ENCODE measurements around the gene FIBIN. TPM values are rescaled to one million over a fixed set of nuclear protein-coding genes. Genes with fewer than 3 reads are reported as not detected.

The FIBIN gene
- total RNA-seq, 1 experiment from 2014 or later: not detected

DNA sequence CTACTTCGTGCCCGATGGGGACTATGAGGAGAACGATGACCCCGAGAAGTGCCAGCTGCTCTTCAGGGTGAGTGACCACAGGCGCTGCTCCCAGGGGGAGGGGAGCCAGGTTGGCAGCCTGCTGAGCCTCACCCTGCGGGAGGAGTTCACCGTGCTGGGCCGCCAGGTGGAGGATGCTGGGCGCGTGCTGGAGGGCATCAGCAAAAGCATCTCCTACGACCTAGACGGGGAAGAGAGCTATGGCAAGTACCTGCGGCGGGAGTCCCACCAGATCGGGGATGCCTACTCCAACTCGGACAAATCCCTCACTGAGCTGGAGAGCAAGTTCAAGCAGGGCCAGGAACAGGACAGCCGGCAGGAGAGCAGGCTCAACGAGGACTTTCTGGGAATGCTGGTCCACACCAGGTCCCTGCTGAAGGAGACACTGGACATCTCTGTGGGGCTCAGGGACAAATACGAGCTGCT, 751 bp downstream of the FIBIN start:
- TF ChIP-seq EZH2 (IDR thresholded peaks at IDR 0.05) (no peak), RAD21 (IDR thresholded peaks at IDR 0.05; ENCODE audit: low read depth) (no peak), SRF (IDR thresholded peaks at IDR 0.05; ENCODE audit: low read depth) (no peak)
- TF ChIP-seq, protein P1, sequence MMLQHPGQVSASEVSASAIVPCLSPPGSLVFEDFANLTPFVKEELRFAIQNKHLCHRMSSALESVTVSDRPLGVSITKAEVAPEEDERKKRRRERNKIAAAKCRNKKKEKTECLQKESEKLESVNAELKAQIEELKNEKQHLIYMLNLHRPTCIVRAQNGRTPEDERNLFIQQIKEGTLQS (IDR thresholded peaks at IDR 0.05): no peak
- Histone ChIP-seq H3K4me1 (ENCODE audit: control insufficient read depth in 1 of 2, insufficient read depth in 2 of 2, low read length in 2 of 2) (no peaks in the 10 kb centered on the region), H3K79me2 (ENCODE audit: insufficient read depth, low read length) (no peaks in the 10 kb centered on the region), H3K36me3 (ENCODE audit: control insufficient read depth in 1 of 2, insufficient read depth in 2 of 2, low read length in 2 of 2) (no peaks in the 10 kb centered on the region), H3K4me2 (ENCODE audit: low read length) (no peak overlapping the region), H3K27me3 (ENCODE audit: insufficient read depth, low read length) (no peaks in the 10 kb centered on the region), H3K27ac (ENCODE audit: low read depth, low read length) (no peak overlapping the region), H2AFZ (ENCODE audit: low read depth, low read length, poor library complexity, severe bottlenecking) (no peak overlapping the region), H3K9ac (ENCODE audit: low read length) (no peak overlapping the region), H3K9me2 (ENCODE audit: insufficient read depth) (no peaks in the 10 kb centered on the region), H3K9me3 (ENCODE audit: control insufficient read depth in 1 of 2, insufficient read depth in 1 of 2, low read depth in 1 of 2, low read length in 2 of 2) (no peaks in the 10 kb centered on the region), H3K4me3 (replicated peaks in 1 of 2; ENCODE audit: low read depth in 1 of 2, low read length in 2 of 2) (no peak overlapping the region), H4K20me1 (ENCODE audit: insufficient read depth) (no peaks in the 10 kb centered on the region)
- DNase-seq (ENCODE audit: low read depth, low spot score) (no peak), ATAC-seq (no peak)
- no TSS peak for BruUV-seq (replicated peaks)
- ChIA-PET POLR2A (no interaction called here), CTCF (no interaction called here), RAD21 (ENCODE audit: low non-redundant PET in 1 of 2, low total read pairs in 2 of 2, uncharacterized antibody in 2 of 2, unreplicated experiment in 2 of 2) (no interaction called here)
- intact Hi-C loops (cut with micrococcal nuclease): loop anchor here (2.0 kb wide), 1 partner anchor 74 kb away; no protein-coding TSS in a partner anchor

DNA sequence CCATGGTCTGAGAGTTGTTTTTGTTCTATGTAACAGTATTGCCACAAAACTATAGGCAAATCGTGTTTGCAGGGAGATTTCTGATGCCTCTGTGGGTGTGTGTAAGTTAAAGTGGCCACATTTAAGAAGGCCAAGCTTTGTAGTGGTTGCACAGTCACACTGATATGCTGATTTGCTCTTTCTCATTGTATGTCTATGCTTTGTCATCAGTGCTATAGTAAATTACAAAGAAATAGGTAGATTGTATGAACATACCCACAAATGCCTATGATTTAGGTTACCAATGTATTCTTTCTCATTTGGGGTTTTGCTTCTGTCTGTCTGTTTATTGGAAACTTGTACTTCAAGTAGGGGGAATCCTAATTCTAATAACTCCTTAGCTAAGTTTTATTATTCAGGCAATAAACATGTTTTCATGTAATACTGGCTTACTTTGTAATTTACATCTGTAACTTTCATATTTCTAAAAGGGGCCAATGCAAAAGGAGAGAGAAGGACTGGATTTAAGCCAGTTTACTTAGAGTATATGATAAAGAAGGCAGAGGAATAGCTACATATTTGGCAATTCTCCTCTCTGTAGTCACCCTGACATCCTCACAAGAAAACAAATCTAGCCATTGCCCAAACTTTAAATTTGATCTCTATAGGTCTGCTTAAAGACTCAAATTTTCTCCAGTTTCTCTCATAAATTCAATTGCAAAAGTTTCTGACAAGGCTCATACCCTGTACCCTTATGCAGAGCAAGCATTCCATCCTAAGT, 2.0 kb downstream of the FIBIN start:
- Histone ChIP-seq H3K36me3 (ENCODE audit: control insufficient read depth in 1 of 2, insufficient read depth in 2 of 2, low read length in 2 of 2) (no peaks in the 10 kb centered on the region), H3K9ac (ENCODE audit: low read length) (no peak overlapping the region), H3K79me2 (ENCODE audit: insufficient read depth, low read length) (no peaks in the 10 kb centered on the region), H3K4me2 (ENCODE audit: low read length) (no peak overlapping the region), H3K27ac (ENCODE audit: low read depth, low read length) (no peak overlapping the region), H3K4me1 (ENCODE audit: control insufficient read depth in 1 of 2, insufficient read depth in 2 of 2, low read length in 2 of 2) (no peaks in the 10 kb centered on the region), H3K27me3 (ENCODE audit: insufficient read depth, low read length) (no peaks in the 10 kb centered on the region), H2AFZ (ENCODE audit: low read depth, low read length, poor library complexity, severe bottlenecking) (no peak overlapping the region), H3K4me3 (replicated peaks in 1 of 2; ENCODE audit: low read depth in 1 of 2, low read length in 2 of 2) (no peak overlapping the region), H3K9me2 (ENCODE audit: insufficient read depth) (no peaks in the 10 kb centered on the region), H4K20me1 (ENCODE audit: insufficient read depth) (no peaks in the 10 kb centered on the region), H3K9me3 (ENCODE audit: control insufficient read depth in 1 of 2, insufficient read depth in 1 of 2, low read depth in 1 of 2, low read length in 2 of 2) (no peaks in the 10 kb centered on the region)
- BruUV-seq (replicated peaks): no TSS peak
- RAD21 ChIA-PET (ENCODE audit: low non-redundant PET in 1 of 2, low total read pairs in 2 of 2, uncharacterized antibody in 2 of 2, unreplicated experiment in 2 of 2): no interaction called here
- intact Hi-C loops (cut with micrococcal nuclease): loop anchor here (2.0 kb wide), 1 partner anchor 73 kb away; no protein-coding TSS in a partner anchor
- no peak for ATAC-seq
- POLR2A ChIA-PET: no interaction called here
- DNase-seq (ENCODE audit: low read depth, low spot score): no peak
- CTCF ChIA-PET: no interaction called here
- TF ChIP-seq EZH2phosphoT487 (IDR thresholded peaks at IDR 0.05; ENCODE audit: borderline replicate concordance) (no peak), CEBPB (IDR thresholded peaks at IDR 0.05; ENCODE audit: low read depth) (no peak), FOSL1 (IDR thresholded peaks at IDR 0.05; ENCODE audit: low read depth) (no peak), SIN3A (IDR thresholded peaks at IDR 0.05; ENCODE audit: low read depth) (no peak), RAD21 (IDR thresholded peaks at IDR 0.05; ENCODE audit: low read depth) (no peak), POLR2AphosphoS5 (IDR thresholded peaks at IDR 0.05; ENCODE audit: low read depth, low read length) (no peak), YY1 (IDR thresholded peaks at IDR 0.05; ENCODE audit: extremely low read depth, insufficient replicate concordance, low read depth, low read length) (no peak), TCF7L2 (IDR thresholded peaks at IDR 0.05; ENCODE audit: borderline replicate concordance, extremely low read depth, insufficient read depth, insufficient read length) (no peak), EGR1 (IDR thresholded peaks at IDR 0.05; ENCODE audit: low read depth) (no peak), REST (IDR thresholded peaks at IDR 0.05; ENCODE audit: low read depth) (no peak), ELF1 (IDR thresholded peaks at IDR 0.05; ENCODE audit: borderline replicate concordance, low read depth) (no peak), EZH2 (IDR thresholded peaks at IDR 0.05) (no peak)
- TF ChIP-seq, protein P1 (IDR thresholded peaks at IDR 0.05): no peak
